ENCODE results near the gene ADGRV1.

DNA sequence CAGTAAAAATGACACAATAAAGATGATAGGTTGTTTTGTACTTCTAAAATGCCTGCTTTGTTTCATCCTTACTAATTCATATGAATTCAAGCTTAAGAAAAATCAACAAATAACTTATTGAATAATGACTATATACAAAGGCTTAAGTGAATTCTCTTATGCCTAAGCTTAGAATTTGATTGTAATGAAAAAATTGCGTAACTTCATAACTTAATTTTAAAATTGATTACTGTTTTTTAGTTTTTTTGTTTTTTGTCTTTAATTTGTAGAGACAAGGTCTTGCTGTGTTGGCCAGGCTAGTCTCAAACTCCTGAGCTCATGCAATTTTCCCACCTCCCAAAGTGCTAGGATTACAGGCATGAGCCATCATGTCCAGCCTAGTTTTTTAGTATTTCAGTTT is 432.6 kb downstream of the ADGRV1 start:
- TF ChIP-seq, protein P1, sequence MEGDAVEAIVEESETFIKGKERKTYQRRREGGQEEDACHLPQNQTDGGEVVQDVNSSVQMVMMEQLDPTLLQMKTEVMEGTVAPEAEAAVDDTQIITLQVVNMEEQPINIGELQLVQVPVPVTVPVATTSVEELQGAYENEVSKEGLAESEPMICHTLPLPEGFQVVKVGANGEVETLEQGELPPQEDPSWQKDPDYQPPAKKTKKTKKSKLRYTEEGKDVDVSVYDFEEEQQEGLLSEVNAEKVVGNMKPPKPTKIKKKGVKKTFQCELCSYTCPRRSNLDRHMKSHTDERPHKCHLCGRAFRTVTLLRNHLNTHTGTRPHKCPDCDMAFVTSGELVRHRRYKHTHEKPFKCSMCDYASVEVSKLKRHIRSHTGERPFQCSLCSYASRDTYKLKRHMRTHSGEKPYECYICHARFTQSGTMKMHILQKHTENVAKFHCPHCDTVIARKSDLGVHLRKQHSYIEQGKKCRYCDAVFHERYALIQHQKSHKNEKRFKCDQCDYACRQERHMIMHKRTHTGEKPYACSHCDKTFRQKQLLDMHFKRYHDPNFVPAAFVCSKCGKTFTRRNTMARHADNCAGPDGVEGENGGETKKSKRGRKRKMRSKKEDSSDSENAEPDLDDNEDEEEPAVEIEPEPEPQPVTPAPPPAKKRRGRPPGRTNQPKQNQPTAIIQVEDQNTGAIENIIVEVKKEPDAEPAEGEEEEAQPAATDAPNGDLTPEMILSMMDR (IDR thresholded peaks at IDR 0.05; ENCODE audit: extremely low read depth in 1 of 2, insufficient read depth in 1 of 2, low read depth in 1 of 2, low read length in 2 of 2) = no peak
- no peak for TF ChIP-seq JUN (IDR thresholded peaks at IDR 0.05; ENCODE audit: borderline replicate concordance, insufficient read depth, insufficient read length, low read depth)
- no peak for TF ChIP-seq POLR2A (IDR thresholded peaks at IDR 0.05; ENCODE audit: low read depth, low read length)
- TF ChIP-seq EZH2 (IDR thresholded peaks at IDR 0.05; ENCODE audit: borderline replicate concordance, low read depth, low read length, severe bottlenecking) = no peak
- no peak for TF ChIP-seq POLR2AphosphoS5 (IDR thresholded peaks at IDR 0.05; ENCODE audit: insufficient read depth, low read depth, low read length)
- TF ChIP-seq MYC (IDR thresholded peaks at IDR 0.05; ENCODE audit: low read depth, low read length) = no peak
- TF ChIP-seq, protein P2, sequence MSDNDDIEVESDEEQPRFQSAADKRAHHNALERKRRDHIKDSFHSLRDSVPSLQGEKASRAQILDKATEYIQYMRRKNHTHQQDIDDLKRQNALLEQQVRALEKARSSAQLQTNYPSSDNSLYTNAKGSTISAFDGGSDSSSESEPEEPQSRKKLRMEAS (IDR thresholded peaks at IDR 0.05; ENCODE audit: insufficient read depth, insufficient read length) = no peak
- no peak for TF ChIP-seq FOS (IDR thresholded peaks at IDR 0.05; ENCODE audit: borderline replicate concordance, insufficient read depth, low read length)
- TF ChIP-seq GATA2 (IDR thresholded peaks at IDR 0.05; ENCODE audit: insufficient read depth, insufficient read length, low read depth, low read length) = no peak
